Posterior cingulate gyrus (tissue), 11 donors: ENCODE measurements around the gene ZNF664.

Experiments used
- DNase-seq, 10 donors: peaks; one replicate each; pipeline versions ENCODE4 v3.0.0 to v3.0.0-alpha.2; 2020 to 2021; ENCODE audit warnings: mixed read lengths in 3 of 10
- intact Hi-C: fragments of 100-400 bp; cut with DNase I; formaldehyde crosslinking; loops from one replicate; pipeline ENCODE4 v1.15.1; 2023

Gene ZNF664

GRCh38 chr12:124026755-124027745, 54.0 kb downstream of the ZNF664 start:
- intact Hi-C loops: no loop called here

GRCh38 chr12:124027753-124028554, 54.9 kb downstream of the ZNF664 start:
- intact Hi-C loops: no loop called here
- DNase-seq: no peak

More at GRCh38 chr12:124026755-124027745, 54.0 kb downstream of the ZNF664 start:
- peak in 7 of 10 donors; percentile 22 to 92 (median 67) for DNase-seq

- DNase-seq: no peak
- intact Hi-C loops: no loop called here
These were observed 55.5 kb downstream of the ZNF664 start for GRCh38 chr12:124028555-124028925.

GRCh38 chr12:124030008-124030407, 57.0 kb downstream of the ZNF664 start:
- intact Hi-C loops: loop anchor here (5.0 kb wide), 1 partner anchor 33 kb away; no protein-coding TSS in a partner anchor
- DNase-seq: no peak

GRCh38 chr12:124030510-124030909, 57.5 kb downstream of the ZNF664 start:
- no peak for DNase-seq

GRCh38 chr12:124031058-124031457, 58.0 kb downstream of the ZNF664 start:
- DNase-seq: no peak
- intact Hi-C loops: loop anchor here (5.0 kb wide), 1 partner anchor 34 kb away; no protein-coding TSS in a partner anchor

More at GRCh38 chr12:124030510-124030909, 57.5 kb downstream of the ZNF664 start:
- intact Hi-C loops: loop anchor here (5.0 kb wide), 1 partner anchor 33 kb away; no protein-coding TSS in a partner anchor

- peak in 3 of 10 donors; percentile 50 to 53 (median 52) for DNase-seq
- intact Hi-C loops: loop anchor here (5.0 kb wide), 1 partner anchor 35 kb away; no protein-coding TSS in a partner anchor
These were observed 59.4 kb downstream of the ZNF664 start for GRCh38 chr12:124032265-124032886.

GRCh38 chr12:124033859-124034258, 60.8 kb downstream of the ZNF664 start:
- intact Hi-C loops: loop anchor here (5.0 kb wide), 1 partner anchor 37 kb away; no protein-coding TSS in a partner anchor
- DNase-seq: no peak

- intact Hi-C loops: loop anchor here (5.0 kb wide), 1 partner anchor 37 kb away; no protein-coding TSS in a partner anchor
- no peak for DNase-seq
These were observed 61.3 kb downstream of the ZNF664 start for GRCh38 chr12:124034297-124034696.

GRCh38 chr12:124035163-124035562, 62.1 kb downstream of the ZNF664 start:
- DNase-seq: no peak
- intact Hi-C loops: loop anchor here (5.0 kb wide), 1 partner anchor 737 kb away; no protein-coding TSS in a partner anchor

GRCh38 chr12:124036171-124036598, 63.2 kb downstream of the ZNF664 start:
- intact Hi-C loops: loop anchor here (2.0 to 5.0 kb wide), 2 partner anchors 285 to 736 kb away; no protein-coding TSS in a partner anchor
- DNase-seq: no peak

- intact Hi-C loops: loop anchor here (2.0 to 5.0 kb wide), 2 partner anchors 284 to 736 kb away; no protein-coding TSS in a partner anchor
- peak in 6 of 10 donors; percentile 49 to 89 (median 58) for DNase-seq
These were observed 63.7 kb downstream of the ZNF664 start for GRCh38 chr12:124036657-124037109.

- intact Hi-C loops: loop anchor here (2.0 to 5.0 kb wide), 2 partner anchors 283 to 735 kb away; no protein-coding TSS in a partner anchor
- no peak for DNase-seq
These were observed 64.3 kb downstream of the ZNF664 start for GRCh38 chr12:124037331-124037730.

- intact Hi-C loops: loop anchor here (5.0 kb wide), 1 partner anchor 733 kb away; no protein-coding TSS in a partner anchor
- no peak for DNase-seq
These were observed 66.3 kb downstream of the ZNF664 start for GRCh38 chr12:124039276-124039675.

GRCh38 chr12:124040291-124040690, 67.3 kb downstream of the ZNF664 start:
- intact Hi-C loops: no loop called here
- no peak for DNase-seq

GRCh38 chr12:124040737-124041136, 67.7 kb downstream of the ZNF664 start:
- DNase-seq: no peak
- intact Hi-C loops: no loop called here

- no peak for DNase-seq
- intact Hi-C loops: no loop called here
These were observed 68.9 kb downstream of the ZNF664 start for GRCh38 chr12:124041907-124042306.

GRCh38 chr12:124044021-124044420, 71.0 kb downstream of the ZNF664 start:
- intact Hi-C loops: loop anchor here (2.0 kb wide), 1 partner anchor 277 kb away; no protein-coding TSS in a partner anchor
- DNase-seq: no peak

GRCh38 chr12:124044809-124045321, 71.8 kb downstream of the ZNF664 start:
- no peak for DNase-seq
- intact Hi-C loops: loop anchor here (2.0 kb wide), 1 partner anchor 276 kb away; no protein-coding TSS in a partner anchor
